Measurements from ENCODE around the gene MC5R.
"Not testable (repeated sequence)": the region's sequence is repeated elsewhere in the genome, so short reads cannot be mapped to it uniquely, and the experiment has no call there.

MC5R gene

GRCh38 chr18:13849791-13850190 lies 25.8 kb downstream of the MC5R start:
- no peak for DNase-seq (ENCODE audit: low read depth in 2 of 2)

GRCh38 chr18:13862898-13863297 lies 38.9 kb downstream of the MC5R start:
- DNase-seq (ENCODE audit: low read depth in 2 of 2) = not testable (repeated sequence)

- no peak for DNase-seq (ENCODE audit: low read depth in 2 of 2)
Observed at GRCh38 chr18:13868501-13869271, 44.7 kb downstream of the MC5R start.

- DNase-seq (ENCODE audit: low read depth in 2 of 2) = no peak
Observed at GRCh38 chr18:13871701-13872100, 47.8 kb downstream of the MC5R start.

GRCh38 chr18:13872373-13872772 lies 48.4 kb downstream of the MC5R start:
- no peak for DNase-seq (ENCODE audit: low read depth in 2 of 2)

- no peak for DNase-seq (ENCODE audit: low read depth in 2 of 2)
Observed at GRCh38 chr18:13872932-13873331, 49.0 kb downstream of the MC5R start.

- no peak for DNase-seq (ENCODE audit: low read depth in 2 of 2)
Observed at GRCh38 chr18:13874558-13874957, 50.6 kb downstream of the MC5R start.

Measured in stimulated activated CD8-positive, alpha-beta memory T cell treated with anti-CD3 and anti-CD28 coated beads, Interleukin-7, amount 100 ng/mL, for 1 hour (primary cell).